IMR-90 (cell line): ENCODE data around the gene NTMT1. TPM values are rescaled to one million over a fixed set of nuclear protein-coding genes. Genes with fewer than 3 reads are reported as not detected.

Experiments
- ATAC-seq: fragments of 200-7000 bp; cut with Tn5 transposase; 2 replicates; pipeline ENCODE4 v1.9.1; 2020; ENCODE audit warnings: low read depth, mild to moderate bottlenecking, moderate library complexity
- BruUV-seq: library from RNA; stranded (reverse); fragments of 400-500 nt; replicated peaks from 2 replicates; lab custom pipeline; 2021; lab: Mats Ljungman, UMichigan
- CTCF ChIA-PET: fragments of 300-600 bp; formaldehyde crosslinking; extraction: SDS; loops from one replicate; lab custom pipeline; 2021; ENCODE audit warnings: antibody characterized with exemption; lab: Yijun Ruan, JAX
- POLR2A ChIA-PET: fragments of 300-600 bp; sonication (Branson Sonifier 250); formaldehyde crosslinking; loops from one replicate; lab custom pipeline; 2022; ENCODE audit warnings: antibody characterized with exemption; ENCODE audit not compliant: unreplicated experiment; lab: Charles Lee
- DNase-seq: peaks from one replicate; pipeline ENCODE4 v3.0.0; 2013
- H2AFZ ChIP-seq: replicated peaks from 2 replicates; pipeline ENCODE3; 2013; ENCODE audit warnings: low read length, mild to moderate bottlenecking; ENCODE audit not compliant: poor library complexity
- H2AK5ac ChIP-seq: 2 replicates; pipeline ENCODE4 v1.6.1; 2013; ENCODE audit warnings: low read depth, low read length, inconsistent platforms
- H2AK9ac ChIP-seq: replicated peaks from 2 replicates; pipeline ENCODE3; 2013; ENCODE audit warnings: mild to moderate bottlenecking, low read depth, low read length, moderate library complexity; ENCODE audit not compliant: poor library complexity
- H2BK120ac ChIP-seq: 2 replicates; pipeline ENCODE4 v1.6.1; 2013; ENCODE audit warnings: low read depth, low read length, inconsistent platforms
- H2BK15ac ChIP-seq: 3 replicates; pipeline ENCODE4 v1.6.1; 2013; ENCODE audit warnings: low read depth, low read length, inconsistent platforms
- H2BK20ac ChIP-seq: 2 replicates; pipeline ENCODE4 v1.6.1; 2013; ENCODE audit warnings: low read depth, mild to moderate bottlenecking, inconsistent platforms, low read length, moderate library complexity
- H2BK5ac ChIP-seq: 2 replicates; pipeline ENCODE4 v1.6.1; 2013; ENCODE audit warnings: mild to moderate bottlenecking, low read depth, low read length, inconsistent platforms; ENCODE audit not compliant: poor library complexity, severe bottlenecking
- H3K14ac ChIP-seq: replicated peaks from 2 replicates; pipeline ENCODE4 v1.6.1; 2013; ENCODE audit warnings: low read depth, low read length, inconsistent platforms
- H3K18ac ChIP-seq: 2 replicates; pipeline ENCODE4 v1.6.1; 2013; ENCODE audit warnings: low read depth, low read length, control low read depth
- H3K23ac ChIP-seq: 2 replicates; pipeline ENCODE4 v1.6.1; 2013; ENCODE audit warnings: low read depth, low read length, inconsistent platforms
- H3K27ac ChIP-seq: 2 replicates; pipeline ENCODE4 v1.5.1; 2013; ENCODE audit warnings: mild to moderate bottlenecking, control low read depth, low read length; ENCODE audit not compliant: insufficient read depth
- H3K27me3 ChIP-seq: 2 replicates; pipeline ENCODE4 v1.6.1; 2013; ENCODE audit warnings: low read length; ENCODE audit not compliant: control insufficient read depth, insufficient read depth
- H3K36me3 ChIP-seq: 2 replicates; pipeline ENCODE4 v1.6.1; 2013; ENCODE audit warnings: low read length, mixed read lengths; ENCODE audit not compliant: control insufficient read depth, insufficient read depth
- H3K4ac ChIP-seq: 2 replicates; pipeline ENCODE4 v1.6.1; 2013; ENCODE audit warnings: low read depth, low read length, inconsistent platforms
- H3K4me1 ChIP-seq: 2 replicates; pipeline ENCODE4 v1.6.1; 2013; ENCODE audit warnings: low read length, mixed read lengths; ENCODE audit not compliant: control insufficient read depth, insufficient read depth
- H3K4me2 ChIP-seq: 2 replicates; pipeline ENCODE4 v1.6.1; 2013; ENCODE audit warnings: low read depth, mild to moderate bottlenecking, control low read depth, low read length, moderate library complexity
- H3K4me3 ChIP-seq: 2 replicates; pipeline ENCODE4 v1.5.1; 2013; ENCODE audit warnings: low read depth, mild to moderate bottlenecking, control low read depth, low read length, moderate library complexity; ENCODE audit not compliant: insufficient read depth
- H3K56ac ChIP-seq: 2 replicates; pipeline ENCODE4 v1.6.1; 2013; ENCODE audit warnings: low read length, inconsistent platforms; ENCODE audit not compliant: insufficient read depth; ENCODE audit errors: extremely low read depth
- H3K79me1 ChIP-seq, 2 experiments: 2 replicates each; pipeline ENCODE4 v1.6.1; 2013; ENCODE audit warnings: low read length in 2 of 2, inconsistent platforms in 1 of 2, low read depth in 1 of 2
- H3K9ac ChIP-seq: 2 replicates; pipeline ENCODE4 v1.6.1; 2013; ENCODE audit warnings: low read depth, low read length, control low read depth
- H3K9me1 ChIP-seq: 2 replicates; pipeline ENCODE4 v1.6.1; 2013; ENCODE audit warnings: low read length, inconsistent platforms; ENCODE audit not compliant: insufficient read depth
- H3K9me3 ChIP-seq: 2 replicates; pipeline ENCODE4 v1.6.1; 2013; ENCODE audit warnings: low read length; ENCODE audit not compliant: control insufficient read depth, insufficient read depth
- H4K20me1 ChIP-seq: 2 replicates; pipeline ENCODE4 v1.6.1; 2013; ENCODE audit warnings: low read length, inconsistent platforms; ENCODE audit not compliant: insufficient read depth
- H4K5ac ChIP-seq: 2 replicates; pipeline ENCODE4 v1.6.1; 2013; ENCODE audit warnings: mild to moderate bottlenecking, low read depth, low read length, control low read depth
- H4K8ac ChIP-seq, 2 experiments: 2 replicates each; pipeline ENCODE4 v1.6.1; 2013; ENCODE audit warnings: low read depth in 2 of 2, low read length in 2 of 2, control low read depth in 1 of 2, inconsistent platforms in 1 of 2
- H4K91ac ChIP-seq: 2 replicates; pipeline ENCODE4 v1.6.1; 2013; ENCODE audit warnings: low read depth, low read length, inconsistent platforms; ENCODE audit not compliant: insufficient read depth
- BHLHE40 ChIP-seq: fragments of 150-350 bp; IDR thresholded peaks from 2 replicates; pipeline ENCODE4 v1.6.1; 2016; ENCODE audit warnings: mild to moderate bottlenecking, low read depth, low read length
- CEBPB ChIP-seq: IDR thresholded peaks from 2 replicates; pipeline ENCODE4 v1.6.1; 2012; ENCODE audit warnings: low read depth, low read length, improper control_type of control experiment
- CHD1 ChIP-seq: IDR thresholded peaks from 2 replicates; pipeline ENCODE4 v1.6.1; 2012; ENCODE audit warnings: low read depth, low read length, improper control_type of control experiment
- FOS ChIP-seq: fragments of 150-350 bp; IDR thresholded peaks from 2 replicates; pipeline ENCODE4 v1.6.1; 2016; ENCODE audit warnings: low read depth, low read length
- MAFK ChIP-seq: IDR thresholded peaks from 2 replicates; pipeline ENCODE4 v1.6.1; 2012; ENCODE audit warnings: low read depth, low read length, improper control_type of control experiment
- MAZ ChIP-seq: IDR thresholded peaks from 2 replicates; pipeline ENCODE4 v1.6.1; 2012; ENCODE audit warnings: low read depth, mild to moderate bottlenecking, low read length, improper control_type of control experiment, moderate library complexity, borderline replicate concordance
- MXI1 ChIP-seq: IDR thresholded peaks from 2 replicates; pipeline ENCODE4 v1.6.1; 2012; ENCODE audit warnings: low read depth, mild to moderate bottlenecking, low read length, moderate library complexity, borderline replicate concordance
- NFE2L2 ChIP-seq: fragments of 150-350 bp; IDR thresholded peaks from 2 replicates; pipeline ENCODE4 v1.6.1; 2016; ENCODE audit warnings: low read depth, mild to moderate bottlenecking, low read length
- POLR2A ChIP-seq: IDR thresholded peaks from 2 replicates; pipeline ENCODE4 v1.6.1; 2012; ENCODE audit warnings: mild to moderate bottlenecking, low read depth, low read length
- RAD21 ChIP-seq: IDR thresholded peaks from 2 replicates; pipeline ENCODE4 v1.6.1; 2012; ENCODE audit warnings: low read length, improper control_type of control experiment
- RCOR1 ChIP-seq: IDR thresholded peaks from 2 replicates; pipeline ENCODE4 v1.6.1; 2012; ENCODE audit warnings: mild to moderate bottlenecking, low read length, improper control_type of control experiment; ENCODE audit not compliant: insufficient replicate concordance
- RFX5 ChIP-seq: IDR thresholded peaks from 2 replicates; pipeline ENCODE4 v1.8.0; 2012; ENCODE audit warnings: low read depth, mild to moderate bottlenecking, low read length, moderate library complexity
- SMC3 ChIP-seq: fragments of 150-350 bp; IDR thresholded peaks from 2 replicates; pipeline ENCODE4 v1.6.1; 2016; ENCODE audit warnings: low read depth, mild to moderate bottlenecking, antibody characterized with exemption, low read length, moderate library complexity
- WGBS, 2 experiments: methylation state at CpG; one replicate each; pipeline versions ENCODE4 v1.1.5 to v1.1.7; 2013; ENCODE audit warnings: missing lambda C conversion rate in 2 of 2; ENCODE audit not compliant: insufficient read length in 1 of 2; ENCODE audit errors: extremely low coverage in 2 of 2; 5-methylcytosine and 5-hydroxymethylcytosine counted together
- dilution Hi-C: fragments of 300-500 bp; cut with HindIII; formaldehyde crosslinking; loops from one replicate; pipeline ENCODE4 v1.14.3; 2018; ENCODE audit warnings: low sequenced_read_pairs; ENCODE audit not compliant: unreplicated experiment
- in situ Hi-C: fragments of 300-500 bp; cut with MboI; formaldehyde crosslinking; loops from 3 replicates; pipeline ENCODE4 v1.14.3; 2019; ENCODE audit warnings: low sequenced_read_pairs, inconsistent platforms, mixed read lengths
- intact Hi-C: fragments of 100-400 bp; cut with micrococcal nuclease; formaldehyde crosslinking; loops from 2 replicates; pipeline ENCODE4 v1.10.0; 2022
- polyA plus RNA-seq, 3 experiments: library from polyadenylated mRNA; depleted of rRNA; stranded (reverse); fragments of >200 nt; gene quantifications; 2 replicates each; pipeline ENCODE4 v1.2.3, GENCODE V29; 2012; ENCODE audit warnings: low replicate concordance in 1 of 3
- total RNA-seq: library from RNA; depleted of rRNA; stranded (reverse); fragments of >200 nt; gene quantifications from 2 replicates; pipeline ENCODE4 v1.2.3, GENCODE V29; 2012
- TF ChIP-seq, protein P1 (sequence below): fragments of 150-350 bp; IDR thresholded peaks from 2 replicates; pipeline ENCODE4 v1.6.1; 2016; ENCODE audit warnings: low read depth, mild to moderate bottlenecking, low read length, moderate library complexity, borderline replicate concordance
- TF ChIP-seq, protein P2 (sequence below): fragments of 150-350 bp; IDR thresholded peaks from 2 replicates; pipeline ENCODE4 v1.6.1; 2017; ENCODE audit warnings: mild to moderate bottlenecking, antibody characterized with exemption, low read length, low read depth
- TF ChIP-seq, protein P3 (sequence below): conservative IDR thresholded peaks from 2 replicates; pipeline ENCODE4 v1.5.1; 2012; ENCODE audit warnings: mild to moderate bottlenecking, low read depth, low read length, improper control_type of control experiment

The NTMT1 gene
- total and polyA plus RNA-seq, 2 of the 4 experiments (the other 2 are of a cell fraction) = 68.1 to 88.1 TPM

DNA sequence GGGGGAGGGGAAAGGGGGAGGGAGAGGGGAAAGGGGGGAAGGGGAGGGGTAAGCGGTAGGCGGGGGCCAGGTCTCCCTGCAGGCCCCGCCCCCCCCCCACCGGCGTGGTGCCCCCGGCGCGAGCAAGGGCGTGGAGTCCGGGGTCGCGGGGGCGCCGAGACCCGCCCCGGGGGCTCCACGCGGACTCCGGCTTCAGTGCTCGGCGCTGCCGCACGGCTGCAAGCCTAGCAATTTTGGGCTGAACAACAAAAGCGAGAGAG lies 15.8 kb upstream of the NTMT1 start:
- Histone ChIP-seq H2AK5ac (peak overlapping the region; percentile 62; the same call in 1 of the 2 replicates), H2BK5ac (peak overlapping the region; percentile 85), H2BK15ac (peak overlapping the region; percentile 99; the same call in 1 of the 3 replicates), H3K4me1 (peaks cover 16% of the 10 kb centered on the region), H3K23ac (no peak overlapping the region), H4K20me1 (no peaks in the 10 kb centered on the region), H3K9me3 (no peaks in the 10 kb centered on the region), H2BK20ac (no peak overlapping the region), H3K27me3 (no peaks in the 10 kb centered on the region), H4K91ac (peak overlapping the region; percentile 81; the same call in 1 of the 2 replicates), H3K4me2 (peak overlapping the region; percentile 83), H3K9ac (peak overlapping the region; percentile 81), H3K14ac (peak overlapping the region; percentile 59), H3K56ac (0 out of 2 replicates have a peak overlapping the region, but pooled peaks have one; percentile 21), H3K79me1 (peaks cover 0 to 9% of the 10 kb centered on the region in 2 experiments; a peak in 2 of 4 replicates), H3K18ac (0 out of 2 replicates have a peak overlapping the region, but pooled peaks have one; percentile 6), H4K8ac (peak overlapping the region; percentile 59 to 100; a peak in 2 of 4 replicates), H3K4me3 (peak overlapping the region; percentile 70), H3K4ac (peak overlapping the region; percentile 82), H3K9me1 (no peaks in the 10 kb centered on the region), H2BK120ac (peak overlapping the region; percentile 88), H2AFZ (peak overlapping the region; percentile 97), H3K27ac (peak overlapping the region; percentile 82), H2AK9ac (peak overlapping the region; percentile 99), H4K5ac (peak overlapping the region; percentile 52; the same call in 1 of the 2 replicates), H3K36me3 (no peaks in the 10 kb centered on the region)
- TF ChIP-seq NFE2L2 (no peak), RAD21 (no peak), MXI1 (no peak), RFX5 (no peak), RCOR1 (no peak), MAZ (no peak), CHD1 (no peak), SMC3 (no peak), POLR2A (no peak), FOS (no peak), CEBPB (no peak), MAFK (no peak), BHLHE40 (no peak)
- TF ChIP-seq, protein P1, sequence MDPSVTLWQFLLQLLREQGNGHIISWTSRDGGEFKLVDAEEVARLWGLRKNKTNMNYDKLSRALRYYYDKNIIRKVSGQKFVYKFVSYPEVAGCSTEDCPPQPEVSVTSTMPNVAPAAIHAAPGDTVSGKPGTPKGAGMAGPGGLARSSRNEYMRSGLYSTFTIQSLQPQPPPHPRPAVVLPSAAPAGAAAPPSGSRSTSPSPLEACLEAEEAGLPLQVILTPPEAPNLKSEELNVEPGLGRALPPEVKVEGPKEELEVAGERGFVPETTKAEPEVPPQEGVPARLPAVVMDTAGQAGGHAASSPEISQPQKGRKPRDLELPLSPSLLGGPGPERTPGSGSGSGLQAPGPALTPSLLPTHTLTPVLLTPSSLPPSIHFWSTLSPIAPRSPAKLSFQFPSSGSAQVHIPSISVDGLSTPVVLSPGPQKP = no peak
- TF ChIP-seq, protein P2, sequence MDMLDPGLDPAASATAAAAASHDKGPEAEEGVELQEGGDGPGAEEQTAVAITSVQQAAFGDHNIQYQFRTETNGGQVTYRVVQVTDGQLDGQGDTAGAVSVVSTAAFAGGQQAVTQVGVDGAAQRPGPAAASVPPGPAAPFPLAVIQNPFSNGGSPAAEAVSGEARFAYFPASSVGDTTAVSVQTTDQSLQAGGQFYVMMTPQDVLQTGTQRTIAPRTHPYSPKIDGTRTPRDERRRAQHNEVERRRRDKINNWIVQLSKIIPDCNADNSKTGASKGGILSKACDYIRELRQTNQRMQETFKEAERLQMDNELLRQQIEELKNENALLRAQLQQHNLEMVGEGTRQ = no peak
- TF ChIP-seq, protein P3, sequence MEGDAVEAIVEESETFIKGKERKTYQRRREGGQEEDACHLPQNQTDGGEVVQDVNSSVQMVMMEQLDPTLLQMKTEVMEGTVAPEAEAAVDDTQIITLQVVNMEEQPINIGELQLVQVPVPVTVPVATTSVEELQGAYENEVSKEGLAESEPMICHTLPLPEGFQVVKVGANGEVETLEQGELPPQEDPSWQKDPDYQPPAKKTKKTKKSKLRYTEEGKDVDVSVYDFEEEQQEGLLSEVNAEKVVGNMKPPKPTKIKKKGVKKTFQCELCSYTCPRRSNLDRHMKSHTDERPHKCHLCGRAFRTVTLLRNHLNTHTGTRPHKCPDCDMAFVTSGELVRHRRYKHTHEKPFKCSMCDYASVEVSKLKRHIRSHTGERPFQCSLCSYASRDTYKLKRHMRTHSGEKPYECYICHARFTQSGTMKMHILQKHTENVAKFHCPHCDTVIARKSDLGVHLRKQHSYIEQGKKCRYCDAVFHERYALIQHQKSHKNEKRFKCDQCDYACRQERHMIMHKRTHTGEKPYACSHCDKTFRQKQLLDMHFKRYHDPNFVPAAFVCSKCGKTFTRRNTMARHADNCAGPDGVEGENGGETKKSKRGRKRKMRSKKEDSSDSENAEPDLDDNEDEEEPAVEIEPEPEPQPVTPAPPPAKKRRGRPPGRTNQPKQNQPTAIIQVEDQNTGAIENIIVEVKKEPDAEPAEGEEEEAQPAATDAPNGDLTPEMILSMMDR = no peak
- no peak; the same call in 1 of the 2 replicates for ATAC-seq
- ChIA-PET POLR2A (no interaction called here), CTCF (no interaction called here)
- WGBS, 2 experiments = no CpG with 5 or more reads among the region's 24 CpGs
- dilution Hi-C loops = no loop called here
- in situ Hi-C loops = no loop called here
- BruUV-seq = no TSS peak
- intact Hi-C loops = loop anchor here (1.0 to 5.0 kb wide), 4 partner anchors 121 to 603 kb away; no protein-coding TSS in a partner anchor
- DNase-seq = no peak
